Limb (tissue), 2 donors: Measurements from ENCODE around the gene TM7SF2.

Source experiments
- DNase-seq, 2 donors: peaks; one replicate each; pipeline ENCODE4 v3.0.0-alpha.2; 2016; ENCODE audit errors: extremely low spot score in 2 of 2

Gene TM7SF2

GRCh38 chr11:65152122-65152521 lies 40.5 kb downstream of the TM7SF2 start:
- DNase-seq, result no peak

DNA sequence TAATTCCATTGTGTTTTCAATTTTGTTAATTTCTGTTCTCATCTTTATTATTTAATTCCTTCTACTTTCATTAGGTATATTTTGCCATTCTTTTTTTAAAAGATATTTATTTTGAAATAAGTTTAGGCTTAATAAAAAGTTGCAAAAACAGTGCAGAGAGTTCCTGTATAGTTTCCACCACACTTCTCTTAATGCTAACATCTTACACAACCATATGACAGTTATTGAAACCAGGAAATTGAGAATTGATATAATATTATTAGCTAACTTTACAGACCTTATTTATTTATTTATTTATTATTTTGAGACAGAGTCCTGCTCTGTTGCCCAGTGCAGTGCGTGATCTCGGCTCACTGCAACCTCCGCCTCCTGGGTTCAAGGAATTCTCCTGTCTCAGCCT lies 44.6 kb downstream of the TM7SF2 start:
- no peak for DNase-seq

- DNase-seq, result no peak
These were observed 45.3 kb downstream of the TM7SF2 start for GRCh38 chr11:65156926-65157325.

DNA sequence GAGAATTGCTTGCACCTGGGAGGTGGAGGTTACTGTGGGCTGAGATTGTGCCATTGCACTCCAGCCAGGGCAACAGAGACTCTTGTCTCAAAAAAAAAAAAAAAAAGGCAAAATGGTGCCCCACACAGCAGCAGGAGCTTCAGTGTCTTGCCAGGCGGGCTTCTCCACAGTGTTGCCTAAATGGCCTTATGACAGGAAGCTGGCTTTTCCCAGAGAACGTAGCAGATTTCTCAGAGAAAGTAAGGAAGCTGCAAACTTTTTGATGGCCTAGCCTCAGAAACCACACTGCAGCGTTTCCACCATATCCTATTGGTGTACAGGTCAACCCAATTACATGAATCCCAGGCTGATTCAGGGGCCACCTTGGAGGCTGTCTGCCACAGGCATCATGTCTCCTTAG lies 45.7 kb downstream of the TM7SF2 start:
- no peak for DNase-seq

- DNase-seq, result no peak
These were observed 47.3 kb downstream of the TM7SF2 start for GRCh38 chr11:65159012-65159411.

GRCh38 chr11:65160643-65161042 lies 49.0 kb downstream of the TM7SF2 start:
- DNase-seq, result no peak

DNA sequence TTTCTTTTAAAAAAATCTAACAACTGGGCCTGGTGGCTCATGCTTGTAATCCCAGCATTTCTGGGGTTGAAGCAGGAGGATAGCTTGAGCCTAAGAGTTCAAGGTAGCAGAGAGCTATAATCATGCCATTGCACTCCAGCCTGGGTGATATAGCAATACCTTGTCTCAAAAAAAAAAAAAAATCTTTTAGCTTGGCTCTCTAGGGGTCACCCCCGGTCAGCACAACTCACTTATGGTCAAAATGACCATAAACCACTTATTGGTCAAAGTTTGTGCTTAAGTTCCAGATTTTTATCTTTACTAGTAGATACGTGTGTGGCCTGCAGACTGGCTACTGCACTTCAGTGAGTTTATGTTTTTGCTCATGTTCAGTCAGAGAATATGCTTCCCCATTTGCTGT lies 52.0 kb downstream of the TM7SF2 start:
- no peak for DNase-seq
